Upper lobe of left lung (tissue), 6 donors: ENCODE data around the gene SLC51B. TPM values are rescaled to one million over a fixed set of nuclear protein-coding genes. Genes with fewer than 3 reads are reported as not detected.
"Not testable (repeated sequence)": the region's sequence is repeated elsewhere in the genome, so short reads cannot be mapped to it uniquely, and the experiment has no call there.

Experiments used
- ATAC-seq, 2 donors: fragments of 200-7000 bp; cut with Tn5 transposase; one replicate each; pipeline ENCODE4 v1.9.1; 2022; ENCODE audit warnings: mild to moderate bottlenecking in 2 of 2, moderate library complexity in 2 of 2; ENCODE audit not compliant: low FRiP score in 2 of 2
- DNase-seq, 2 donors: peaks; one replicate each; pipeline ENCODE4 v3.0.0-alpha.2; 2019 to 2020
- H3K27ac ChIP-seq, 4 donors: fragments of 200-600 bp; sonication (generic); one replicate each; pipeline ENCODE4 v1.5.1; 2016 to 2019
- H3K27me3 ChIP-seq, 4 donors: fragments of 200-600 bp; sonication (generic); one replicate each; pipeline ENCODE4 v1.5.1; 2017 to 2019
- H3K36me3 ChIP-seq, 4 donors: fragments of 200-600 bp; sonication (generic); one replicate each; pipeline ENCODE4 v1.5.1; 2016 to 2019
- H3K4me1 ChIP-seq, 4 donors: fragments of 200-600 bp; sonication (generic); one replicate each; pipeline ENCODE4 v1.5.1; 2018 to 2019
- H3K4me3 ChIP-seq, 4 donors: fragments of 200-600 bp; sonication (generic); one replicate each; pipeline ENCODE4 v1.5.1; 2017 to 2019; ENCODE audit warnings: mild to moderate bottlenecking in 2 of 4, moderate library complexity in 1 of 4
- H3K9me3 ChIP-seq, 4 donors: fragments of 200-600 bp; sonication (generic); one replicate each; pipeline ENCODE4 v1.5.1; 2018 to 2019
- CTCF ChIP-seq, 6 experiments: fragments of 450-650 bp in 4 of 6; fragments of 200-600 bp in 2 of 6; sonication (generic) in 2 of 6; IDR thresholded peaks; one replicate each; pipeline ENCODE4 v1.5.1; 2016 to 2019; ENCODE audit warnings: antibody characterized with exemption in 6 of 6
- EP300 ChIP-seq, 4 donors: sonication (generic); formaldehyde crosslinking; IDR thresholded peaks; one replicate each; pipeline ENCODE4 v1.5.1; 2017; ENCODE audit warnings: antibody characterized with exemption in 4 of 4, control low read depth in 2 of 4
- POLR2A ChIP-seq, 4 donors: fragments of 450-650 bp; IDR thresholded peaks; one replicate each; pipeline ENCODE4 v1.5.1; 2016 to 2017; ENCODE audit warnings: antibody characterized with exemption in 4 of 4, mild to moderate bottlenecking in 2 of 4
- POLR2AphosphoS5 ChIP-seq, 2 donors: sonication (generic); formaldehyde crosslinking; IDR thresholded peaks; one replicate each; pipeline ENCODE4 v1.5.1; 2017; ENCODE audit warnings: antibody characterized with exemption in 2 of 2
- WGBS, 2 donors: methylation state at CpG; one replicate each; pipeline ENCODE4 v1.1.5; 2017 to 2018; 5-methylcytosine and 5-hydroxymethylcytosine counted together
- total RNA-seq, 6 donors: library from RNA; depleted of rRNA in 4 of 6; stranded (reverse); fragments of >200 nt in 4 of 6; gene quantifications; one replicate each; pipeline versions ENCODE4 v1.1.0 to v1.2.1, GENCODE V29; 2016 to 2021
- donor health status: DM: no; HTN: no; CAD: no; lungs with moderate emphysema.
- donor health status: DM: no; HTN: yes; CAD: no; lungs with severe emphysema.

The SLC51B gene
- total RNA-seq, 6 donors from 2014 or later, result 0.69 to 6.6 (median 4.4) TPM; not detected in 2

- Histone ChIP-seq H3K9me3 (no peaks in the 10 kb centered on the region), H3K27ac (no peak overlapping the region), H3K27me3 (no peaks in the 10 kb centered on the region), H3K4me3 (no peak overlapping the region), H3K36me3 (peaks cover 9 to 49% (median 32%) of the 10 kb centered on the region in 4 donors), H3K4me1 (peaks cover 0 to 8% (median 5%) of the 10 kb centered on the region in 4 donors)
- TF ChIP-seq POLR2AphosphoS5 (IDR thresholded peaks at IDR 0.05), result no peak
- TF ChIP-seq EP300 (IDR thresholded peaks at IDR 0.05), result no peak
- TF ChIP-seq CTCF (IDR thresholded peaks at IDR 0.05), result no peak
- no peak for TF ChIP-seq POLR2A (IDR thresholded peaks at IDR 0.05)
- WGBS, 2 donors, result 92 to 97% methylated on average over 7 of the region's 7 CpGs
- ATAC-seq (no peak), DNase-seq (no peak)
These were observed 52.6 kb downstream of the SLC51B start for GRCh38 chr15:65097651-65098263.

GRCh38 chr15:65099336-65099735, 54.1 kb downstream of the SLC51B start:
- no peak for TF ChIP-seq CTCF (IDR thresholded peaks at IDR 0.05)
- TF ChIP-seq POLR2AphosphoS5 (IDR thresholded peaks at IDR 0.05), result no peak
- no peak for TF ChIP-seq EP300 (IDR thresholded peaks at IDR 0.05)
- TF ChIP-seq POLR2A (IDR thresholded peaks at IDR 0.05), result no peak
- DNase-seq, result no peak
- Histone ChIP-seq H3K4me1 (peaks cover 0 to 8% (median 5%) of the 10 kb centered on the region in 4 donors), H3K9me3 (no peaks in the 10 kb centered on the region), H3K36me3 (peaks cover 9 to 49% (median 32%) of the 10 kb centered on the region in 4 donors), H3K27me3 (no peaks in the 10 kb centered on the region), H3K27ac (no peak overlapping the region), H3K4me3 (no peak overlapping the region)
- no peak for ATAC-seq
- 93% methylated on average over 5 of the region's 5 CpGs; no CpG with 5 or more reads in 1 of the 2 donors for WGBS, 2 donors

GRCh38 chr15:65099801-65100200, 54.6 kb downstream of the SLC51B start:
- not testable (repeated sequence) for DNase-seq, H3K4me3 ChIP-seq, ATAC-seq, H3K9me3 ChIP-seq, H3K27ac ChIP-seq, H3K27me3 ChIP-seq, H3K4me1 ChIP-seq
- peaks cover 9 to 52% (median 32%) of the 10 kb centered on the region in 4 donors for H3K36me3 ChIP-seq
- 96 to 97% methylated on average over 10 of the region's 10 CpGs for WGBS, 2 donors

GRCh38 chr15:65100442-65100841, 55.3 kb downstream of the SLC51B start:
- ATAC-seq (no peak), DNase-seq (no peak)
- Histone ChIP-seq H3K4me1 (peaks cover 0 to 8% (median 4%) of the 10 kb centered on the region in 4 donors), H3K9me3 (no peaks in the 10 kb centered on the region), H3K27me3 (no peaks in the 10 kb centered on the region), H3K27ac (no peak overlapping the region), H3K4me3 (no peak overlapping the region), H3K36me3 (peaks cover 9 to 58% (median 35%) of the 10 kb centered on the region in 4 donors)
- no peak for TF ChIP-seq EP300 (IDR thresholded peaks at IDR 0.05)
- no peak for TF ChIP-seq POLR2AphosphoS5 (IDR thresholded peaks at IDR 0.05)
- no peak for TF ChIP-seq POLR2A (IDR thresholded peaks at IDR 0.05)
- TF ChIP-seq CTCF (IDR thresholded peaks at IDR 0.05), result no peak
- 69 to 74% methylated on average over 4 to 6 of the region's 7 CpGs for WGBS, 2 donors

GRCh38 chr15:65101411-65101890, 56.3 kb downstream of the SLC51B start:
- TF ChIP-seq EP300 (IDR thresholded peaks at IDR 0.05) (no peak), CTCF (IDR thresholded peaks at IDR 0.05) (peak; percentile 41 to 77 (median 66)), POLR2AphosphoS5 (IDR thresholded peaks at IDR 0.05) (no peak), POLR2A (IDR thresholded peaks at IDR 0.05) (no peak)
- no peaks in the 10 kb centered on the region for H3K27me3 ChIP-seq
- DNase-seq (peak in 1 of 2 donors; percentile 71), ATAC-seq (peak; percentile 71 to 76)
- no peaks in the 10 kb centered on the region for H3K9me3 ChIP-seq
- no peak overlapping the region for H3K4me3 ChIP-seq
- WGBS, 2 donors, result 33 to 34% methylated on average over 5 to 9 of the region's 9 CpGs
- no peak overlapping the region for H3K27ac ChIP-seq
- H3K36me3 ChIP-seq, result peaks cover 9 to 68% (median 41%) of the 10 kb centered on the region in 4 donors
- peaks cover 0 to 8% (median 4%) of the 10 kb centered on the region in 4 donors for H3K4me1 ChIP-seq
